Keratinocyte (primary cell): ENCODE results near the gene C14orf93.

Experiments used
- EZH2 ChIP-seq: IDR thresholded peaks from one replicate; pipeline ENCODE4 v1.6.1; 2012; ENCODE audit warnings: inconsistent platforms, mild to moderate bottlenecking, low read length, moderate library complexity
- TF ChIP-seq, protein P1 (sequence below), 3 experiments: IDR thresholded peaks in 1 of 3; conservative IDR thresholded peaks in 1 of 3; optimal IDR thresholded peaks in 1 of 3; 2 replicates in 2 of 3; 3 replicates in 1 of 3; pipeline versions ENCODE3 to v1.5.1; 2011; ENCODE audit warnings: low read length in 3 of 3, mild to moderate bottlenecking in 3 of 3, moderate library complexity in 2 of 3, control low read depth in 1 of 3, inconsistent platforms in 1 of 3; ENCODE audit not compliant: insufficient read depth in 2 of 3; ENCODE audit errors: extremely low read depth in 1 of 3

- TF ChIP-seq, protein P1, sequence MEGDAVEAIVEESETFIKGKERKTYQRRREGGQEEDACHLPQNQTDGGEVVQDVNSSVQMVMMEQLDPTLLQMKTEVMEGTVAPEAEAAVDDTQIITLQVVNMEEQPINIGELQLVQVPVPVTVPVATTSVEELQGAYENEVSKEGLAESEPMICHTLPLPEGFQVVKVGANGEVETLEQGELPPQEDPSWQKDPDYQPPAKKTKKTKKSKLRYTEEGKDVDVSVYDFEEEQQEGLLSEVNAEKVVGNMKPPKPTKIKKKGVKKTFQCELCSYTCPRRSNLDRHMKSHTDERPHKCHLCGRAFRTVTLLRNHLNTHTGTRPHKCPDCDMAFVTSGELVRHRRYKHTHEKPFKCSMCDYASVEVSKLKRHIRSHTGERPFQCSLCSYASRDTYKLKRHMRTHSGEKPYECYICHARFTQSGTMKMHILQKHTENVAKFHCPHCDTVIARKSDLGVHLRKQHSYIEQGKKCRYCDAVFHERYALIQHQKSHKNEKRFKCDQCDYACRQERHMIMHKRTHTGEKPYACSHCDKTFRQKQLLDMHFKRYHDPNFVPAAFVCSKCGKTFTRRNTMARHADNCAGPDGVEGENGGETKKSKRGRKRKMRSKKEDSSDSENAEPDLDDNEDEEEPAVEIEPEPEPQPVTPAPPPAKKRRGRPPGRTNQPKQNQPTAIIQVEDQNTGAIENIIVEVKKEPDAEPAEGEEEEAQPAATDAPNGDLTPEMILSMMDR (optimal IDR thresholded peaks at IDR 0.05 in 1 of 3, IDR thresholded peaks at IDR 0.05 in 1 of 3, conservative IDR thresholded peaks at IDR 0.05 in 1 of 3; ENCODE audit: extremely low read depth in 1 of 3, insufficient read depth in 2 of 3, low read length in 3 of 3) = no peak
- no peak for TF ChIP-seq EZH2
Measured at GRCh38 chr14:23052671-23053070, 42.7 kb upstream of the C14orf93 start.
